ENCODE measurements around the gene KCNQ1OT1. TPM values are rescaled to one million over a fixed set of nuclear protein-coding genes. Genes with fewer than 3 reads are reported as not detected.

Gene KCNQ1OT1
- total and polyA plus RNA-seq, 9 of the 15 experiments (the other 6 are each of a cell fraction or from before 2014, with no cell fraction given), result 0.04 to 2.3 (median 0.74) TPM

DNA sequence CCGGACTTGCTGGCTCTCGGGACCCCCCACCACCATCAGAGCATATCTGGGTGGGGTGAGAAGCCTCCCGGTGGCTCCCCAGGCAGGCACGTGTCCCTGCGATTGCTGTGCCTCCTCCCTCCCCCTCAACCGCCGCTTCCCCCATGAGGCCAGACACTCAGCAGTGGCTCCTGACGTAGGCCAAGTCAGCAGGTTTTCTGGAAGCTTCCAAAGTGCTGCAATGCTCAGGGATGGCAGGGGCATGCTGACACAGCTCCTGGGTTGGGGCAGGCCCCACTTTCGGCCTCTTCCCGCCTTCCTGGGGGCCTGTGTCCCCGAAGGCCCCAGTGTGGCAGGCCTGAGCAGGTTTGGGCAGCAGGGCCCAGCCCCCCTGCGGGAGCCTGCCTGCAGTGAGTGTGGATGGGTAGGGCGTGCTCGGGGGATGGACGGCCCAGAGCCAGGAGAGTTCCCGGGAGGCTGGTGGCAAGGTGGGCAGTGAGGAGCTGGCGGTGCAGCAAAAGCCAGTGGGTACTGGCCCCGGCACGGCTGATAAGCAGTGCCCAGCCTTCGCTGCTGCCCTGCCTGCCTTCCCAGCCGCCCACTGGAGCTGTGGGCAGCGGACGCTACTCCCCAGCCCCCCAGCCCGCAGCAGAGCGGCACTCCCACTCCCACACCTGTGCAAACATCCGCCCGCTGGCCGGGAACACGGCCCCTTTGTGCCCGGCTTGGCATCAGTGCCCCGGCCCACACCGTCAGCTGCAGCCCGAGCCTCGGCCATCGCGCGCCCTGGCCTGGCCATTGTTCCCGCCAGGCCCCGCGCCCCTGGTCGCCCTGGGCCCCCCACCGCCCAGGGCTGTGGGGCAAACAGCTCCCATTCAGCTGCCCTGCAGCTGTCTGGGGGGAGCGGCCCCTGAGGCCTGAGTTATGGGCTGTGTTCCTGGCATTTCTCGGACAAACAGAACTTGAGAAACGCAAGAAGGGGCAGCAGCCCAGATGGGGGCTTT is 125.0 kb downstream of the KCNQ1OT1 start (continued):
- TF ChIP-seq POLR2G (IDR thresholded peaks at IDR 0.05; ENCODE audit: low read depth, low read length), result no peak
- peak; percentile 48; the same call in 1 of the 2 replicates for TF ChIP-seq C11orf30 (IDR thresholded peaks at IDR 0.05; ENCODE audit: low read depth)
- no peak for TF ChIP-seq SRSF9 (IDR thresholded peaks at IDR 0.05; ENCODE audit: borderline replicate concordance, low read depth, low read length)
- TF ChIP-seq TOE1 (IDR thresholded peaks at IDR 0.05; ENCODE audit: borderline replicate concordance), result no peak
- no peak for TF ChIP-seq TOE1 (CRISPR knock-in tag; IDR thresholded peaks at IDR 0.05; ENCODE audit: borderline replicate concordance, low read depth)
- no peak for TF ChIP-seq SMAD1 (IDR thresholded peaks at IDR 0.05; ENCODE audit: low read depth, low read length, partially characterized antibody)
- no peak for TF ChIP-seq HDGF (IDR thresholded peaks at IDR 0.05)
- TF ChIP-seq ZNF785 (CRISPR knock-in tag; IDR thresholded peaks at IDR 0.05), result no peak
- no peak for TF ChIP-seq ZNF134 (CRISPR knock-in tag; conservative IDR thresholded peaks at IDR 0.05)
- TF ChIP-seq, protein P1, sequence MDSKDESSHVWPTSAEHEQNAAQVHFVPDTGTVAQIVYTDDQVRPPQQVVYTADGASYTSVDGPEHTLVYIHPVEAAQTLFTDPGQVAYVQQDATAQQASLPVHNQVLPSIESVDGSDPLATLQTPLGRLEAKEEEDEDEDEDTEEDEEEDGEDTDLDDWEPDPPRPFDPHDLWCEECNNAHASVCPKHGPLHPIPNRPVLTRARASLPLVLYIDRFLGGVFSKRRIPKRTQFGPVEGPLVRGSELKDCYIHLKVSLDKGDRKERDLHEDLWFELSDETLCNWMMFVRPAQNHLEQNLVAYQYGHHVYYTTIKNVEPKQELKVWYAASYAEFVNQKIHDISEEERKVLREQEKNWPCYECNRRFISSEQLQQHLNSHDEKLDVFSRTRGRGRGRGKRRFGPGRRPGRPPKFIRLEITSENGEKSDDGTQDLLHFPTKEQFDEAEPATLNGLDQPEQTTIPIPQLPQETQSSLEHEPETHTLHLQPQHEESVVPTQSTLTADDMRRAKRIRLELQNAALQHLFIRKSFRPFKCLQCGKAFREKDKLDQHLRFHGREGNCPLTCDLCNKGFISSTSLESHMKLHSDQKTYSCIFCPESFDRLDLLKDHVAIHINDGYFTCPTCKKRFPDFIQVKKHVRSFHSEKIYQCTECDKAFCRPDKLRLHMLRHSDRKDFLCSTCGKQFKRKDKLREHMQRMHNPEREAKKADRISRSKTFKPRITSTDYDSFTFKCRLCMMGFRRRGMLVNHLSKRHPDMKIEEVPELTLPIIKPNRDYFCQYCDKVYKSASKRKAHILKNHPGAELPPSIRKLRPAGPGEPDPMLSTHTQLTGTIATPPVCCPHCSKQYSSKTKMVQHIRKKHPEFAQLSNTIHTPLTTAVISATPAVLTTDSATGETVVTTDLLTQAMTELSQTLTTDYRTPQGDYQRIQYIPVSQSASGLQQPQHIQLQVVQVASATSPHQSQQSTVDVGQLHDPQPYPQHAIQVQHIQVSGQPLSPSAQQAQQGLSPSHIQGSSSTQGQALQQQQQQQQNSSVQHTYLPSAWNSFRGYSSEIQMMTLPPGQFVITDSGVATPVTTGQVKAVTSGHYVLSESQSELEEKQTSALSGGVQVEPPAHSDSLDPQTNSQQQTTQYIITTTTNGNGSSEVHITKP (IDR thresholded peaks at IDR 0.05; ENCODE audit: partially characterized antibody), result peak; percentile 59
- no peak for TF ChIP-seq ZNF583 (CRISPR knock-in tag; IDR thresholded peaks at IDR 0.05)
- no peak for TF ChIP-seq ZFP30 (CRISPR knock-in tag; IDR thresholded peaks at IDR 0.05; ENCODE audit: borderline replicate concordance)
- 0 out of 2 replicates have a peak, but pooled peaks have one; percentile 44 for TF ChIP-seq USF1 (CRISPR knock-in tag; IDR thresholded peaks at IDR 0.05)
- no peak for TF ChIP-seq ZNF699 (CRISPR knock-in tag; IDR thresholded peaks at IDR 0.05; ENCODE audit: insufficient replicate concordance)
- no peak for TF ChIP-seq TFAP4 (CRISPR knock-in tag; IDR thresholded peaks at IDR 0.05; ENCODE audit: borderline replicate concordance)
- TF ChIP-seq NR2C2 (CRISPR knock-in tag; IDR thresholded peaks at IDR 0.05), result no peak
- TF ChIP-seq NR2C2 (tag; IDR thresholded peaks at IDR 0.05), result no peak
- TF ChIP-seq KLF13 (tag; IDR thresholded peaks at IDR 0.05; ENCODE audit: borderline replicate concordance, low read depth), result no peak
- no peak for TF ChIP-seq NFIC (IDR thresholded peaks at IDR 0.05)
- no peak for TF ChIP-seq CHD2 (IDR thresholded peaks at IDR 0.05; ENCODE audit: low read depth, low read length)
- TF ChIP-seq LEF1 (IDR thresholded peaks at IDR 0.05), result no peak
- TF ChIP-seq HIVEP1 (CRISPR knock-in tag; IDR thresholded peaks at IDR 0.05), result no peak
- no peak for TF ChIP-seq ZNF561 (CRISPR knock-in tag; conservative IDR thresholded peaks at IDR 0.05)
- no peak for TF ChIP-seq BCL6 (CRISPR knock-in tag; IDR thresholded peaks at IDR 0.05)
- TF ChIP-seq GATA2 (CRISPR knock-in tag; IDR thresholded peaks at IDR 0.05), result no peak
